Measurements from ENCODE around the gene GABRA5.
"Not testable (repeated sequence)": the region's sequence is repeated elsewhere in the genome, so short reads cannot be mapped to it uniquely, and the experiment has no call there.

GABRA5 gene

DNA sequence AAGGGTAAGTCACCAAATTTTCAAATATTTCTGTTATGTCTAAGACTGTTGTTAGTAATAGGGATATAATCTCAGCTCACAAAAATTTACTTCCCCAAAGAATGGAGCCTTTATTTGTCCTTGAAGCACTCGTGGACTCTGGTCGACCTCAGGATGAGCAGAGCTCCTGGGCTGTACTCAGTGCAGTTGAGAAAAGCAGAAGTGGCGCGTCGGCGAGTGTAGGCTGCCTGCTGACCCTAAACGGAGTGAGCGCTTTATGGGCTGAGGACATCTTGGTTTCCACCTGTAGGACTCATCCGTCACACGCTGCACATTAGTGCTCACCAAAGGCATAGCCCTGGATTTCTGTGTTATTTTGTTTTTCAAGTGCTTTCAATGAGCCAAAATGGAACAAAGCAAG lies 11.0 kb downstream of the GABRA5 start:
- no peak for DNase-seq (ENCODE audit: low spot score)

DNA sequence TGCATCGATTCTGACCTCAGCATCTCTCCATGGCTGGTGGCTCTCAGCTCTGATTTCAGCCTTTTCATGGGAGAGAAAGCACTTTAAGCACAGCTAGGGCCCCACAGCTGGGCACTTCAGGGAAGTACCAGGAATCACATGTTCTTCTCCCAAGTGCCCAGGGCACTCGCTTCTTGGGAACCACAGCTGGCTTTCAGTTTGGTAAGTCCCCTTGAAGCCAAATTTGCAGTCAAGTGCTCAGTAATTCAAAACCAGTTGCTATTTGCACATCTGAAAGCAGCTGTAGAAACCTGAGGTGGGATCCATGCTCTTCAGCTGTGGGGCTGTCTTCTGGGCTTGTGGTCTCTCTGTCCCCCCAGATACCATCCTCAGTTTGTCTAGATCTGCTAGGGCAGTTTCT lies 12.8 kb downstream of the GABRA5 start:
- DNase-seq (ENCODE audit: low spot score), result no peak

DNA sequence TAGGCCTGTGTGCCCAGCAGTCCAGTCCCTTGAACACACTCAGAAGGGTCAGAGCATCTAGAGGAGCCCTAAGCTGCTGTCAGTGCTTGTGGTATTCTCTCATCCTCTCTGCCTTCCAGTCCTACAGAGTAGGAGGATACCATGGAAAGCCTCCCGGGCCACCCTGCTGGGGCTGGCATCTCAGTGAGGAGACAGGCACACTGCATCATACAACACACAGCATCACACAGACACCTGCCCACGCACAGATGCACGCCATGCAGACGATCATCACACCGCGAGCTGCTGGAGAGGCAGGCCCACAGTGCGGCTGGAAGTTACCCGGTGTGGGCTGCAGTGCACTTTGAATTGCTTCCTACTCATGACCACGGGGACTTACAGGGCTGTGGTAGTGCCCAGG lies 15.2 kb downstream of the GABRA5 start:
- DNase-seq (ENCODE audit: low spot score), result no peak

DNA sequence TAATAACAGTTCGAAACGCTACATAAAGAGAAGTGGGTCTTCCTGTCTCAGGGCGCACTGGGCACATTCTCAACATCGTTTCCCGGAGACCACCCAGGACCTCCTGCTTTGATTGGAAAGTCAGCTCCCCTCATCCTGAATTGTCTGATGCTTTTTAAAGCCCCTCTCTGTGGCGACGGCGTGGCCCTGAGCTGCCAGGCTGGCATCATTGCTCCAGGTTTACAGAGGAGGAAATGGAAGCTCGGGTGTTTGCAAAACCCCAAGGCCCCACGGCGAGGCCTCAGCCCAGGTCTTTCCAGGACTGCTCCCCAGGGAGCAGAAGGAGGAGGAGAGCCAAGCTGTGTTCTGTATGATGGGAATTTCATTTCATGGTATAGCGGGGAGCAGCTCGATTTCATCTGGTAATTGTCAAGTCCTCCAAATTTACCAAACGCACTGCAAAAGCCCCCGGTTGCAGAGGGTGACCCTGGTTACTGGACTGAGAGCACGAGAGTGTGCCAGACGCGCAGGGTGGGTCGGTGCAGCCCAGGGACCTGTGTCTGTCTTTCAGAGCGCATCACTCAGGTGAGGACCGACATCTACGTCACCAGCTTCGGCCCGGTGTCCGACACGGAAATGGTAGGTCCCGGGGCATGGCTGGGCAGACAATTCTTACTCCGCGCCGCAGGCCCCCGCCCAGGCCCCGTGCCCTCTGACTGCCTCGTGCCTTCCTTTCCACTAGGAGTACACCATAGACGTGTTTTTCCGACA lies 15.9 kb downstream of the GABRA5 start:
- no peak for DNase-seq (ENCODE audit: low spot score)

DNA sequence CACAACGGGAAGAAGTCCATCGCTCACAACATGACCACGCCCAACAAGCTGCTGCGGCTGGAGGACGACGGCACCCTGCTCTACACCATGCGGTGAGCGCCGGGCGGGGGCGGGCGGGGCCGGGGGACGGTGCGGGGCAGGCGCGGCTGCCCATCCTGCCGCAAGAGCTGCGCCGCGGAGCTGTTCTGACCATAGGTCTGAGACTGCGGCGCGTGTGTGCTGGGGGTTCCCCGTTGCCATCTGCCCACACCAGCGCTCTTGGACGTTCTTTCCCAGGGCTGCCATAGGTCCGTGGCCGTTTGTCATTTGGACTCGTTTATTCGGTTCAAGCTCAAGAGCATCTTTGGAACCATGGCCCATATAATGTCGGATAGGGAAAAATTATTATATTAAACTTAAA lies 16.6 kb downstream of the GABRA5 start:
- DNase-seq (ENCODE audit: low spot score), result no peak

DNA sequence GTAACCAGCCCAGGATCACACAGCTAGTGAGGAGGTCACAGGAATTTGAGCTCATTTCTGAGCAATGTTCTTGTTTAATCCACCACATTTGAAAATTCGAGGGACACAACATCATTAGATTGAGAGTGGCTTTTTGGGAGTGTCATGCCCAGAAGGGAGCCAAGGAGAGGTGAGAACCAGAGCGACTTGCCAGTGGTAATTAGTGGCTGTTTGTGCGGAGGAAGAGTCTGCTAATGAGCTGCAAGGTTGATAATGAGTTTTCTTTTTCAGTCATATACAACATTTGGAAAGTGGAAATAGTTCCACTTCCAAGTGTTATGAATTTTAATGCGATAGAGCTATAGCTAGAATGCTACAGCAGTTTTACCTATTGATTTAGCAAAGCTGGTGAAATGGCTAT lies 19.7 kb downstream of the GABRA5 start:
- no peak for DNase-seq (ENCODE audit: low spot score)

DNA sequence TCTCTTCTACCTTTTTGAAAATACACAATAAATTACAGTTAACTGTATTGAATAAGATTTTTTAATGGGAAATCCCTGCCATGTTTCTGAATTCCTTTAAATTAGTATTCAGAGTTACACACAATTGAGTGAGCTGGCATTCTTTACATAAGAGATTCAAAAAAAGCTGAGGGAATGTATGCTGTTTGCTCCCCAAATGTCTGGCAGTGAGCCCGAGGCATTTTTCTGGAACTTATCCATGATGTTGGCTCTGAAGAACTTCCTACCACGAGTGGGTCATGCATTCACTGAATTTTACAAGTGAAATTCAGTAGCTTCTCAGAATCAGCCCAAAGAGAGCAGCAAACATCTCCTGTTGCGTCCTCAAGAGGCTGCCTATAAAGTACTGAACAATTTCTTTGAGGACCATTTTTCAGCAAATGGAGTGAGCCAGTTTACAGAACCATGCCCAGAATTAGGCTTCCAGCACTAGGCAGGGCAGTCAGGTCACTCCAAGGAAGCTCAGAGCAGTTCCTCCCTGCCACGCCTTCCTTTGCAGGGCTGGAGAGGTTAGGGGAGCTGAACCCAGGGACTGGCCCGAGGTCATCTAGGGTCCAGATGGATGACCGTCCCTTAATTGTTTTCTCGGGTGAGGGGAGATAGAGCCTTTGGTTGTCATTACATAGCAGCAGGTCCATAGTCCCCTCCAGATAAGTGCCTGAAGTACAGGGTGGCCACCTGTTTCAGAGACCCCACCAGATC lies 21.2 kb downstream of the GABRA5 start:
- DNase-seq (ENCODE audit: low spot score), result no peak

DNA sequence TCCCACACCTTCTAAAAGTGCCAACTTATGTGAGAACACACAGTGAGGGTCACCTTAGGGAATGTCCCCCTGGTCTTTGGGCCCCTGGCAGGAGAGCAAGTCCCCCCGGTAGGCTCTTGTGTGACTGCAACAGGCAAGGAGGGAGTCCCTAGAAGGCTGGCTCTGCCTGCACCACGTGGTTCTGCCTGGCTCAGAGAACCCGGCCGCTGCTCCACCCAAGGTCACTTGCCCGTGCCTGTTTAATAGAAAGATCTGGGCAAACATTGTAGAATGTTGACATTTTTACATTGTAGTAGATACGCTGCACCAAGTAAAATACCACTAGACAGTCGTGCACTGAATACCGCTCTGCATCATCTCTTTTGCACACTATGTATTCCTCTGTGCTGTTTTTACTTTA lies 21.9 kb downstream of the GABRA5 start:
- no peak for DNase-seq (ENCODE audit: low spot score)

DNA sequence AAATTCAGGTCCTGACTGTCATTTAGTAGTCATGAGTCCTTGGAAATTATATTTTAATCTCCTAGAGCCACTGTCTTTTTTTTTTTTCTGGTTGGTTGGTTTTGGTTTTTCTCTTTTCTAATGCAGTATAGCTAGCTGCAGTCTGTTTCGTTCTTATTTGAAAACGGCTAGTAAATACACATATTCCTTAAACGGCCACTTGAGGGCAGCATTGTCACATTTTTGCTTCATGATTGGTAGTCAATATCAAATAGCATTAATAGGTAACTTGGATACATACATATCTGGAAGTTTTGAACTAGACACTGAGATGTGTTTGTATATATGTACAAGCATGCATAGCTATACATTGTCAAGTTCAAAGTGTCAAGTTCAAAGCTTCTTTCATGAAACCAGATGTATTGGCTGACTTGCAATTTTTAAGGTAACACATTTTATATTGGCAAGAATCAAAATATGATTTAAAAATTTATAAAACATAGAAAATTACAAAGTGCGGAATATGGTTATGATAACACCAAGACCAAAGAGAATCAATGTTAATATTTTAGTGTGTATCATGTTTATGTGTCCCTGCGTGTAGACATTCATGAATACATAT lies 22.5 kb downstream of the GABRA5 start:
- no peak for DNase-seq (ENCODE audit: low spot score)

DNA sequence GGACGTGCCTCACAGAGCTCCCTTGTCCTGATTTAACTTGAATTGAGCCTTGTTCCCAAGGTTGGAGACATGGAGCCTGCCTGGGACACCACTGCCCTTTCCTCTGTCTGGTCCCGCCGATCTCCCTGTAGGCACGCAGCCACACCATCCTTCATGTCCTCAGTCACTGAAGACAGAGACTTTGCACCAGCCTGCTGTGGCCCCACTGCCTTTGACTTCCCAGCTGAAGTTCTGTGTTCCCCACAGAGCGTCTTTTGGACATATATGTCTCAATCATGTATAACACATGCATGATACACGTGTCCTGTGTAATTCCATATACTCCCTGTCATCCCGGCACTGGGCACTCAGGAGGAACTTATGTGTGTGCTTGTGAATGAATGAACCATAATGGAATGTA lies 23.6 kb downstream of the GABRA5 start:
- DNase-seq (ENCODE audit: low spot score), result no peak

DNA sequence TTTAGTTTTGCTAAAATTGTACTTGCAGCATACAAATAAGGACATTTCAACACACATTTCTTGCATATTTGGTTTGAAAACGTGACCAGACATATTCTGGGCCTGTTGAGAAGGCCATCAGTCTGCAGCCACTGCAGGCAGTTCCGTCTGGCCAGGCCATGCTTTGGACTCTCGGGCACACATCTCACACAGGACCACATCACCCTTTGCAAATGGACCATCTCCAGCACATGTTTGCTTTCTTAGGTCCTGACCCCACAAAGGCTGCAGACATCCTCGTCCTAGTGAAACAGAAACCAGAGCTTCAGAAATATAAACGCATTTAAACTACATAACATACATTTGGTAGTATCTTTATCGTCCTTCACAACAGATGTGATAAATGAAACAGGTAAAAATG lies 24.1 kb downstream of the GABRA5 start:
- DNase-seq (ENCODE audit: low spot score), result no peak

DNA sequence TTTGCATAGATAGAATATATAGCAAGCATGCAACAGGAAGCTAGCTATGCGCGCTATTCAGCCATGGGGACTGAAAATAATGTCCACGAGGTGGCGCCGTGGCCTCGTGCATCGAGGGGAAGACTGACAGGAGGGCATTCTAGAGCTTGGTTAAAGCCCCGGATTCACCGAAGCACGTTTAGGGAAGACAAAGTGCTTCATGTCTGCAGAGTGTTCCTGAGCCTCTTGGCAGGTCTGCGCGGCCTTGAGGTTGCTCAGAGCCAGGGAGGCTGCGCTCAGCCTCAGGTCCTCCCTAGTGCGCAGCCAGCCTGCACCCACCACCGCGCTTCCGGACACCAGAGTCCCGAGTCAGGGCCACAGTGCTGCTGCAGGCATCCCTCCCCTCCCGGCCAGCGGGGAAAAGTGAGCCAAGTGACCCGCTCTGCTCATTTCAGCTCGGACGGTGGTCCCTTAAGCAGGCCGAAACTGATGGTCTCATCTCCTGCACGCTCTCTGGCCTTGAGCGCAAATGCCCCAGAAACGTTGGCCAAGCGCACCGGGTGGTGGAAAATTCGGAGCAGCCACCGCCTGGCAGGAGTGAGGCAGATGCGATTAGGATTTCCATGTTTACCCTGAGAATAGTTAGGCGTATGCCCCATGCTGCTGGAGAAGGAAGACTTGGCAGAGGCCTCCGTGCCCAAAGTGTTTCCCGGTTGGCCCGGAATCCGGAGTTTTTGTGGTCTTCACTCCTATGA lies 24.8 kb downstream of the GABRA5 start:
- DNase-seq (ENCODE audit: low spot score), result peak; percentile 84

DNA sequence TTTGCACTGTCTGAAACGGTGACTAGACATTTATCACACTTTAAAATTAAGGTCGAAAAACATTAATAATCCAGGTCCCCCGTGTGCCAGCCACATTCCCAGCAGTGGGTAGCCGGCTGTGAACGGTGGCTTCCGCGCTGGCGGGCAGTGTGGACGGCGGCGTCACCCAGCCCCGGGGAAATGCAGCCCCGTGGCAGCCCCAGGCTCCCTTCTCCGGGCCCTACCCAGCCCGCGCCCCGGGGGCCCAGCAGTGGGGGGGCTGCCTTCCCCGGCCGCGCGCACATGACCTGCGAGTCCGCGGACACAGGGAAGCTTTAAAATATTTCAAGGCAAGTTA lies 25.3 kb downstream of the GABRA5 start:
- DNase-seq (ENCODE audit: low spot score), result no peak

DNA sequence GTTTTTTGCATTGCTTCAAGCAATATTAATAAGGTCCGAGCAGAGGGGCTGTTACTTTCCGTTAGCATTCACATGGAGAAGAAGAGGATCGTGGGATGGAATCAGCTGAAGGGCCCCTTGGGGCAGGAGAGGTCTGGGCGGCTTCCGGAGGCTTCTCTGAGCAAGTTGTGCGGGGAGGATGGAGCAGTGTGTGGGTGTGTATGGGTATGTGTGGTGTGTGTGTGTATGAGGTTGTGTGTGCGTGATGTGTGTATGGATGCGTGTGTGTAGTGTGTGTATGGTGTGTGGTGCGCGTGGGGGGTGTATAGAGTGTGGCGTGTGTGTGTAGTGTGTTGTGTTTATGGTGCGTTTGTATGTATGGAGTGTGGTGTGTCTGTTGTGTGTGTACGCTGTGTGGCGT lies 25.8 kb downstream of the GABRA5 start:
- DNase-seq (ENCODE audit: low spot score), result no peak

DNA sequence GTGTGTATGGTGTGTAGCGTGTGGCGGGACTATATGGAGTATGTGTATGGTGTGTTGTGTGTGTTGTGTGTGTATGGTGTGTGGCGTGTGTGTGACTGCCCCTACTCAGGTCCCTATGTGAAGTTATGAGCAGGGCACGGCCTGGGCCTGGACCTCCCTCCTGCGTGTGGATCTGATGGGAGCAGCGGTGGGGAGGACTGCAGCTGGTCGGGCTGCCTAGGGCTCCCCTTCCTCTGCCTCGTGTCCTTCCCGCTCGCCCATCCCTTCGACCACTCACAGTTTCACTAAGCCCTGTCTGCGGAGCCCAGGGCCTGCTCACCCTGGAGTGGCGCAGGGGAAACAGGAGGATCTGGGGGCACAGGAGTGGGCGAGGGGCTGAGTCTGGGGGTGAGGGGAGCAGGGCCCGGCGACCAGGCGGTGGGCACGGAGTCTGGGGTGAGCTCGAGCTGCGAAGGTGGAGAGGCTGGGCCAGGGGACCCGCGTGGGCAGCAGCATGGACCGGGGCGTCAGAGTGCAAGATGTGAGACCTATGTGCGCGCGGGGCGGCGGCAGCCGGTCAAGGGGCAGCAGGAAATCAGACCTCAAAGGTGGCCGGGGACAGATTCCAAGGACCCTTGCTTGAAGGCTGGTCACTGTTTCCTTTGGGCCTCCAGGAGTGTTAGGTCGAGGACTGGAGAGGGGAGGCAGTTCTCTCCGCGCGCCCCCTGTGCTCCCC lies 26.6 kb downstream of the GABRA5 start:
- no peak for DNase-seq (ENCODE audit: low spot score)

DNA sequence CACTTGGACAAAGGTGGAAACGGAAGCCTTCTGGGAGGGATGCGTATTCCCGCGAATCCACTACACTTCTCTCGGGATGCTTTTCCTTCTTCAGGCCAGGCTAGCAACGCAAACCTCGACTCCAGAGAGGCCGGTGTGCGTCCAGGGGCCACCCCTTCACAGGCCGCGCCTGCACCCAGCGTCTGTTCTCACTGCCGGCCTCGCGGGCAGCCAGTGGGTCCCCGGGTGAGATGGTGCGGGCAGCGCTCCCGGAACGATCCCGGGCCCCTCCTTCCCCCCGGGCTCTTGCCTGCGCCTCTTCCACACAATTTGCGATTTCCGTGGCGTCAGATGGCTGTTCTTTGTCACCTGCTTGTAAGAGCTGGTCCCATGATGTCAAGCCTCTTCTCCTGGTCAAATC lies 27.3 kb downstream of the GABRA5 start:
- DNase-seq (ENCODE audit: low spot score), result no peak

DNA sequence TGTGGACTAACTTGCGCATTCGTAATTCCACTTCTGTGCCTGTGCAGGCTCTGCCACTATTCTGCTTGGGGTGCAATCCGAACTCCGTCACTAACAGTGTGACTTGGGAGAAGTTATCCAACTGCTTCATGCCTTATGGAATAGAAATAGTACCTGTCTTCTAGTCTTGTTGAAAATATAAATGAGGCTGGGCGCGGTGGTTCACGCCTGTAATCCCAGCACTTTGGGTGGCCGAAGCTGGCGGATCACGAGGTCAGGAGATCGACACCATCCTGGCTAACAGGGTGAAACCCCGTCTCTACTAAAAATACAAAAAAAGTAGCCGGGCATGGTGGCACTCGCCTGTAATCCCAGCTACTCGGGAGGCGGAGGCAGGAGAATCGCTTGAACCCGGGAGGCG lies 28.5 kb downstream of the GABRA5 start:
- not testable (repeated sequence) for DNase-seq (ENCODE audit: low spot score)

DNA sequence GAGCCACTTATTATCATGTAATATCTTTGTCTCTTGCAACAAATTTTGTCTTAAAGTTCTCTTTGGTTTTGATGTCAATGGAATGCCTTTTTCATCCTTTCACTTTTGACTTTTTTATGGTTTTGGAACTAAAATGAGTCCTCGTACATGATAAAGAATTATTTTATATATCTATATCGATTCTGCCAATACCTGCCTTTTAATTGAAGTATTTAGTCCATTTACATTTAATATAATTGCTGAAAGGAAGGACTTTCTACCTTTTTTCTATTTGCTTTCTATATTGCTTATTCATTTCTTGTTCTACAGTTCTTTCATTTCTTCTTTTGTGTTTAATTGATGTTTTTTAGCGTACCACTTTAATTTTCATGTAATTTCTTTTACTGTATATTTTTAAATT lies 32.8 kb downstream of the GABRA5 start:
- no peak for DNase-seq (ENCODE audit: low spot score)

DNA sequence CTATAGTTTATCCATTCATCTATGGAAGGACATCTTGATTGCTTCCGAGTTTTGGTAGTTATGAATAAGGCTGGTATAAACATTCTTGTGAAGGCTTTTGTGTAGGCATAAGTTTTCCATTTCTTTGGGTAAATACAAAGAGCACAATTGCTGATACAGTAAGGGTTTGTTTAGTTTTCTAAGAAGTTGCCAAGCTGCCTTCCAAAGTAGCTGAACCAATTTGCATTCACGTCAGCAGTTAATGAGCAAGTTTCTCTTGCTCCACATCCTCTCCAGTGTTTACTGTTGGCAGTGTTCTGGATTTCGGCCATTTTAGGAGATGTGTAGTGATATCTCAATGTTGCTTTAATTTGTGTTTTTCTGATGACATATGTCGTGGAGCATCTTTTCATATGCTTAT lies 34.2 kb downstream of the GABRA5 start:
- no peak for DNase-seq (ENCODE audit: low spot score)

DNA sequence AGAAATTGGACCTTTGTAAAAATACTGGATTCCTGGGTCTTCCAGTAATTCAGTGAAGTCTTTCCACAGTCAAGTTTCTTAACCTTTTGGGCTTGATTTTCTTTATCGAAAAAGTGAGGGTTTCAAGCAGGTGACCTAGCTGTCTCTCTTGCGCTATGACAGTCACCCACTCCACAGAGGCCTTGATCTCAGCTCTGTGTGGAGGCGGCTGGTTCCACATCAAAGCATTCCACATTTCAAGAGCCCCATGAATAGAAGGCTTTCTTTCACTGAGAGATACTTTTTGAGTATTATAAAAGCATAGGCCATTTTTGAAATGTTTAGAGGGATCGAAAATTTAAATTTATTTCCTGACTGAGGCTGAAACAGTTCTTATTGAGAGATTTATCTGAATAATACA lies 43.9 kb downstream of the GABRA5 start:
- DNase-seq (ENCODE audit: low spot score), result no peak

DNA sequence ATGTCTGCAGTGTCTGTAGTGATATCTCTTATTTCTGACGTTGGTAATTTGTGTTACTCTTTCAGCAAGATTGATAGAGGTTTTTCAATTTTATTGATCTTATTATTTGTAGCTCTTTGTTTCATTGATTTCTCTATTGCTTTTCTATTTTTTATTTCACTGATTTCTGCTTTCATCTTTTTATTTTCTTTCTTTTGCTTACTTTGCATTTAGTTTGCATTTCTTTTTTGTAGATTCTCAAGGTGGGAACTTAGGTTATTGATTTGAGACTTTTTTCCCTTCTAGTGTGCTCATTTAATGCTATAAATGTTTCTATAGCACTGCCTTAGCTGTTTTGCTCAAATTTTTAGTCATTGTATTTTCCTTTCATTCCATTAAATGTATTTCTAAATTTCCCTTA lies 54.6 kb downstream of the GABRA5 start:
- DNase-seq (ENCODE audit: low spot score), result no peak

DNA sequence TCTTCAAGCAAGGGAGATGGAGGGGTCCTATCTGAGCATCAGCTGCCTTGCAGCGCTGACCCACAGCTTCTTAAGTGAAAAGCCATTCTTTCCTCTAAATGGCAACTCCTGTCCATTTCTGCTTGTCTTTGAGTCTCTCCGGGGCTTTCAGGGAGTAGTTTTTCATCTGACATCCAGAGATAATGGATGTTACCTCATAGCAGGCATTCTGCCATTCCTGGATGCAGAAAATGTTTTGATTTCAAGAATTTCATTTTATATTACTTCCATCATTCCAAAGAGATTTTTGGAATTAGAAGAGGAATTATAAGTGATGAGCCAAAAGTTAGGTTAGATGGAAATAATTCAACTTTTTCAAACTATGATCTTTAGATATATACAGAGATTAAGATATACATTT lies 59.2 kb downstream of the GABRA5 start:
- no peak for DNase-seq (ENCODE audit: low spot score)
